IMR-90 (cell line): ENCODE results near the gene SYTL1. TPM values are rescaled to one million over a fixed set of nuclear protein-coding genes. Genes with fewer than 3 reads are reported as not detected.
A peak's percentile ranks its signal among the peaks of the same experiment; 100 is the strongest.

Experiments
- ATAC-seq: fragments of 200-7000 bp; cut with Tn5 transposase; 2 replicates; pipeline ENCODE4 v1.9.1; 2020; ENCODE audit warnings: low read depth, mild to moderate bottlenecking, moderate library complexity
- BruUV-seq: library from RNA; stranded (reverse); fragments of 400-500 nt; replicated peaks from 2 replicates; lab custom pipeline; 2021; lab: Mats Ljungman, UMichigan
- CTCF ChIA-PET: fragments of 300-600 bp; formaldehyde crosslinking; extraction: SDS; loops from one replicate; lab custom pipeline; 2021; ENCODE audit warnings: antibody characterized with exemption; lab: Yijun Ruan, JAX
- POLR2A ChIA-PET: fragments of 300-600 bp; sonication (Branson Sonifier 250); formaldehyde crosslinking; loops from one replicate; lab custom pipeline; 2022; ENCODE audit warnings: antibody characterized with exemption; ENCODE audit not compliant: unreplicated experiment; lab: Charles Lee
- DNase-seq: peaks from one replicate; pipeline ENCODE4 v3.0.0; 2013
- H2AFZ ChIP-seq: replicated peaks from 2 replicates; pipeline ENCODE3; 2013; ENCODE audit warnings: low read length, mild to moderate bottlenecking; ENCODE audit not compliant: poor library complexity
- H2AK5ac ChIP-seq: 2 replicates; pipeline ENCODE4 v1.6.1; 2013; ENCODE audit warnings: low read depth, low read length, inconsistent platforms
- H2AK9ac ChIP-seq: replicated peaks from 2 replicates; pipeline ENCODE3; 2013; ENCODE audit warnings: mild to moderate bottlenecking, low read depth, low read length, moderate library complexity; ENCODE audit not compliant: poor library complexity
- H2BK120ac ChIP-seq: 2 replicates; pipeline ENCODE4 v1.6.1; 2013; ENCODE audit warnings: low read depth, low read length, inconsistent platforms
- H2BK15ac ChIP-seq: 3 replicates; pipeline ENCODE4 v1.6.1; 2013; ENCODE audit warnings: low read depth, low read length, inconsistent platforms
- H2BK20ac ChIP-seq: 2 replicates; pipeline ENCODE4 v1.6.1; 2013; ENCODE audit warnings: low read depth, mild to moderate bottlenecking, inconsistent platforms, low read length, moderate library complexity
- H2BK5ac ChIP-seq: 2 replicates; pipeline ENCODE4 v1.6.1; 2013; ENCODE audit warnings: mild to moderate bottlenecking, low read depth, low read length, inconsistent platforms; ENCODE audit not compliant: poor library complexity, severe bottlenecking
- H3K14ac ChIP-seq: replicated peaks from 2 replicates; pipeline ENCODE4 v1.6.1; 2013; ENCODE audit warnings: low read depth, low read length, inconsistent platforms
- H3K18ac ChIP-seq: 2 replicates; pipeline ENCODE4 v1.6.1; 2013; ENCODE audit warnings: low read depth, low read length, control low read depth
- H3K23ac ChIP-seq: 2 replicates; pipeline ENCODE4 v1.6.1; 2013; ENCODE audit warnings: low read depth, low read length, inconsistent platforms
- H3K27ac ChIP-seq: 2 replicates; pipeline ENCODE4 v1.5.1; 2013; ENCODE audit warnings: mild to moderate bottlenecking, control low read depth, low read length; ENCODE audit not compliant: insufficient read depth
- H3K27me3 ChIP-seq: 2 replicates; pipeline ENCODE4 v1.6.1; 2013; ENCODE audit warnings: low read length; ENCODE audit not compliant: control insufficient read depth, insufficient read depth
- H3K36me3 ChIP-seq: 2 replicates; pipeline ENCODE4 v1.6.1; 2013; ENCODE audit warnings: low read length, mixed read lengths; ENCODE audit not compliant: control insufficient read depth, insufficient read depth
- H3K4ac ChIP-seq: 2 replicates; pipeline ENCODE4 v1.6.1; 2013; ENCODE audit warnings: low read depth, low read length, inconsistent platforms
- H3K4me1 ChIP-seq: 2 replicates; pipeline ENCODE4 v1.6.1; 2013; ENCODE audit warnings: low read length, mixed read lengths; ENCODE audit not compliant: control insufficient read depth, insufficient read depth
- H3K4me2 ChIP-seq: 2 replicates; pipeline ENCODE4 v1.6.1; 2013; ENCODE audit warnings: low read depth, mild to moderate bottlenecking, control low read depth, low read length, moderate library complexity
- H3K4me3 ChIP-seq: 2 replicates; pipeline ENCODE4 v1.5.1; 2013; ENCODE audit warnings: low read depth, mild to moderate bottlenecking, control low read depth, low read length, moderate library complexity; ENCODE audit not compliant: insufficient read depth
- H3K56ac ChIP-seq: 2 replicates; pipeline ENCODE4 v1.6.1; 2013; ENCODE audit warnings: low read length, inconsistent platforms; ENCODE audit not compliant: insufficient read depth; ENCODE audit errors: extremely low read depth
- H3K79me1 ChIP-seq, 2 experiments: 2 replicates each; pipeline ENCODE4 v1.6.1; 2013; ENCODE audit warnings: low read length in 2 of 2, inconsistent platforms in 1 of 2, low read depth in 1 of 2
- H3K9ac ChIP-seq: 2 replicates; pipeline ENCODE4 v1.6.1; 2013; ENCODE audit warnings: low read depth, low read length, control low read depth
- H3K9me1 ChIP-seq: 2 replicates; pipeline ENCODE4 v1.6.1; 2013; ENCODE audit warnings: low read length, inconsistent platforms; ENCODE audit not compliant: insufficient read depth
- H3K9me3 ChIP-seq: 2 replicates; pipeline ENCODE4 v1.6.1; 2013; ENCODE audit warnings: low read length; ENCODE audit not compliant: control insufficient read depth, insufficient read depth
- H4K20me1 ChIP-seq: 2 replicates; pipeline ENCODE4 v1.6.1; 2013; ENCODE audit warnings: low read length, inconsistent platforms; ENCODE audit not compliant: insufficient read depth
- H4K5ac ChIP-seq: 2 replicates; pipeline ENCODE4 v1.6.1; 2013; ENCODE audit warnings: mild to moderate bottlenecking, low read depth, low read length, control low read depth
- H4K8ac ChIP-seq, 2 experiments: 2 replicates each; pipeline ENCODE4 v1.6.1; 2013; ENCODE audit warnings: low read depth in 2 of 2, low read length in 2 of 2, control low read depth in 1 of 2, inconsistent platforms in 1 of 2
- H4K91ac ChIP-seq: 2 replicates; pipeline ENCODE4 v1.6.1; 2013; ENCODE audit warnings: low read depth, low read length, inconsistent platforms; ENCODE audit not compliant: insufficient read depth
- BHLHE40 ChIP-seq: fragments of 150-350 bp; IDR thresholded peaks from 2 replicates; pipeline ENCODE4 v1.6.1; 2016; ENCODE audit warnings: mild to moderate bottlenecking, low read depth, low read length
- CHD1 ChIP-seq: IDR thresholded peaks from 2 replicates; pipeline ENCODE4 v1.6.1; 2012; ENCODE audit warnings: low read depth, low read length, improper control_type of control experiment
- ELK1 ChIP-seq: fragments of 150-350 bp; IDR thresholded peaks from 2 replicates; pipeline ENCODE4 v1.6.1; 2016; ENCODE audit warnings: low read depth, mild to moderate bottlenecking, low read length, moderate library complexity, borderline replicate concordance
- FOS ChIP-seq: fragments of 150-350 bp; IDR thresholded peaks from 2 replicates; pipeline ENCODE4 v1.6.1; 2016; ENCODE audit warnings: low read depth, low read length
- MAFK ChIP-seq: IDR thresholded peaks from 2 replicates; pipeline ENCODE4 v1.6.1; 2012; ENCODE audit warnings: low read depth, low read length, improper control_type of control experiment
- MAZ ChIP-seq: IDR thresholded peaks from 2 replicates; pipeline ENCODE4 v1.6.1; 2012; ENCODE audit warnings: low read depth, mild to moderate bottlenecking, low read length, improper control_type of control experiment, moderate library complexity, borderline replicate concordance
- MXI1 ChIP-seq: IDR thresholded peaks from 2 replicates; pipeline ENCODE4 v1.6.1; 2012; ENCODE audit warnings: low read depth, mild to moderate bottlenecking, low read length, moderate library complexity, borderline replicate concordance
- NFE2L2 ChIP-seq: fragments of 150-350 bp; IDR thresholded peaks from 2 replicates; pipeline ENCODE4 v1.6.1; 2016; ENCODE audit warnings: low read depth, mild to moderate bottlenecking, low read length
- POLR2A ChIP-seq: IDR thresholded peaks from 2 replicates; pipeline ENCODE4 v1.6.1; 2012; ENCODE audit warnings: mild to moderate bottlenecking, low read depth, low read length
- RAD21 ChIP-seq: IDR thresholded peaks from 2 replicates; pipeline ENCODE4 v1.6.1; 2012; ENCODE audit warnings: low read length, improper control_type of control experiment
- RCOR1 ChIP-seq: IDR thresholded peaks from 2 replicates; pipeline ENCODE4 v1.6.1; 2012; ENCODE audit warnings: mild to moderate bottlenecking, low read length, improper control_type of control experiment; ENCODE audit not compliant: insufficient replicate concordance
- RFX5 ChIP-seq: IDR thresholded peaks from 2 replicates; pipeline ENCODE4 v1.8.0; 2012; ENCODE audit warnings: low read depth, mild to moderate bottlenecking, low read length, moderate library complexity
- USF2 ChIP-seq: fragments of 150-350 bp; IDR thresholded peaks from 2 replicates; pipeline ENCODE4 v1.6.1; 2017; ENCODE audit warnings: mild to moderate bottlenecking, antibody characterized with exemption, low read length, low read depth
- WGBS, 2 experiments: methylation state at CpG; one replicate each; pipeline versions ENCODE4 v1.1.5 to v1.1.7; 2013; ENCODE audit warnings: missing lambda C conversion rate in 2 of 2; ENCODE audit not compliant: insufficient read length in 1 of 2; ENCODE audit errors: extremely low coverage in 2 of 2; 5-methylcytosine and 5-hydroxymethylcytosine counted together
- dilution Hi-C: fragments of 300-500 bp; cut with HindIII; formaldehyde crosslinking; loops from one replicate; pipeline ENCODE4 v1.14.3; 2018; ENCODE audit warnings: low sequenced_read_pairs; ENCODE audit not compliant: unreplicated experiment
- in situ Hi-C: fragments of 300-500 bp; cut with MboI; formaldehyde crosslinking; loops from 3 replicates; pipeline ENCODE4 v1.14.3; 2019; ENCODE audit warnings: low sequenced_read_pairs, inconsistent platforms, mixed read lengths
- intact Hi-C: fragments of 100-400 bp; cut with micrococcal nuclease; formaldehyde crosslinking; loops from 2 replicates; pipeline ENCODE4 v1.10.0; 2022
- polyA plus RNA-seq, 3 experiments: library from polyadenylated mRNA; depleted of rRNA; stranded (reverse); fragments of >200 nt; gene quantifications; 2 replicates each; pipeline ENCODE4 v1.2.3, GENCODE V29; 2012; ENCODE audit warnings: low replicate concordance in 1 of 3
- total RNA-seq: library from RNA; depleted of rRNA; stranded (reverse); fragments of >200 nt; gene quantifications from 2 replicates; pipeline ENCODE4 v1.2.3, GENCODE V29; 2012

Gene SYTL1
- total and polyA plus RNA-seq, 2 of the 4 experiments (the other 2 are of a cell fraction), result 0.18 to 1.0 TPM

- no peak for TF ChIP-seq BHLHE40
- TF ChIP-seq CHD1, result no peak
Measured at GRCh38 chr1:27335506-27336422, 6.1 kb upstream of the SYTL1 start (continued).

- POLR2A ChIA-PET, result no interaction called here
- peaks cover 43% of the 10 kb centered on the region for H3K36me3 ChIP-seq
- intact Hi-C loops, result no loop called here
- no peak overlapping the region for H3K56ac ChIP-seq
- no peak overlapping the region for H3K23ac ChIP-seq
- no peak overlapping the region for H4K8ac ChIP-seq
- H2BK5ac ChIP-seq, result no peak overlapping the region
- no peak overlapping the region for H3K18ac ChIP-seq
- H3K4ac ChIP-seq, result no peak overlapping the region
- H2AK9ac ChIP-seq, result peak overlapping the region; percentile 3
- no peaks in the 10 kb centered on the region for H3K27me3 ChIP-seq
- in situ Hi-C loops, result no loop called here
- H3K27ac ChIP-seq, result no peak overlapping the region
- H4K91ac ChIP-seq, result no peak overlapping the region
- no CpG with 5 or more reads among the region's 5 CpGs for WGBS, 2 experiments
- CTCF ChIA-PET, result no interaction called here
- no peak overlapping the region for H2BK20ac ChIP-seq
- peaks cover 9% of the 10 kb centered on the region for H3K4me1 ChIP-seq
- H2BK15ac ChIP-seq, result no peak overlapping the region
- H2BK120ac ChIP-seq, result no peak overlapping the region
- BruUV-seq, result no TSS peak
- H3K4me2 ChIP-seq, result no peak overlapping the region
- H2AFZ ChIP-seq, result peak overlapping the region; percentile 33
- ATAC-seq (no peak), DNase-seq (no peak)
- no peak overlapping the region for H3K4me3 ChIP-seq
- H3K9me3 ChIP-seq, result no peaks in the 10 kb centered on the region
- H4K5ac ChIP-seq, result no peak overlapping the region
- H2AK5ac ChIP-seq, result no peak overlapping the region
- no peak overlapping the region for H3K9ac ChIP-seq
- dilution Hi-C loops, result no loop called here
- peaks cover 13% of the 10 kb centered on the region for H4K20me1 ChIP-seq
- peaks cover 7% of the 10 kb centered on the region; the same call in 1 of the 2 replicates for H3K9me1 ChIP-seq
- TF ChIP-seq ELK1 (no peak), RFX5 (no peak), NFE2L2 (no peak), CHD1 (no peak), MAFK (no peak), RCOR1 (no peak), POLR2A (no peak), USF2 (no peak), MAZ (no peak), FOS (no peak), MXI1 (no peak), RAD21 (no peak), BHLHE40 (no peak)
- H3K79me1 ChIP-seq, result peaks cover 0 to 10% of the 10 kb centered on the region in 2 experiments; a peak in 2 of 4 replicates
- H3K14ac ChIP-seq, result no peak overlapping the region
Measured at GRCh38 chr1:27336756-27337155, 5.1 kb upstream of the SYTL1 start.
